CD1c-positive myeloid dendritic cell (primary cell): ENCODE data around the gene AEBP1.

Experiments used
- DNase-seq: peaks from one replicate; pipeline ENCODE4 v3.0.0-alpha.2; 2016; ENCODE audit errors: extremely low spot score

AEBP1 gene

DNA sequence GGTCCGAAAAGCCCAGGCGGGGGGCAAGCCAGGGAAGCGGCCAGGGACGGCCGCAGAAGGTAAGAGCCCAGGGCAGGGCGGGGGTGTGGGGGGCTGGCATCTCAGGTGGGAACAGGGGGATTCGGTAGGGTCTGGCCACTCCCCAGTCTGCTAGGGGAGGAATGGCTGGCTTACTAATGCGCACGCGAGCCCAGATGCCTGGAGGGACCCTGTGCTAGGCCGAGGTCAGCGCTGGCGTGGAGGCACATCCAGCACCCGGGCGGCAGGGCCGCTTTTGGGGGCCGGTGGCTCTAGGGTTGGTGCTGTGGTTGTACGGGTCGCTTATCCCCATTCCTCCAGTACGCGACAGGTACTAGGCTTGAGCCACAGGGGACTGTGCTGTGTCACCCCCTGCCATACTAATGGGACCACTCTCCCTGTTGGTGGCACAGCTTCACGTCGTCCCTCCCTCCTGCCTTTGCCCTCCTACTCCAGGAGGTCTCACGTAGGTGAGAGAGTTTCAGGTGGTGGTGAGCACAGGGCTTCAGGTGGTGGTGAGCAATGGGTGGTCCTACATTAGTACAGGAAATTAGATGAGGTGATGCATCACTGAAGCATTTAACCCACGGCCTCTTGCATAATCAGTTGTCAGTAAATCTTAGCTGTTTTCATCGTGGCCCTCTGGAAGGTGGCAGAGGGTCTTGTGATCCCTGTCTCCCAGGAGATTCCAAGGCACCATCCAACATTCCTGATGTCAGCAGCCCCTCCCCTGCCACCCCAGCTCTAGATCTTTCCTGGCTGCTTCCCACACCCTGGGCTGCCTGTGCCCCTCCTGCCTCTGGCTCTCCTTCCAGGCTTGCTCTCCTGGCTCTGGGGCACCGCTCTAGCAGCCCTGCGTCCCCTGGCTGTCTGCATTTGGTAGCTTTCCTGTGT is 971 bp downstream of the AEBP1 start:
- no peak for DNase-seq

- DNase-seq, result no peak
Measured at GRCh38 chr7:44105832-44106231, 1.7 kb downstream of the AEBP1 start.

DNA sequence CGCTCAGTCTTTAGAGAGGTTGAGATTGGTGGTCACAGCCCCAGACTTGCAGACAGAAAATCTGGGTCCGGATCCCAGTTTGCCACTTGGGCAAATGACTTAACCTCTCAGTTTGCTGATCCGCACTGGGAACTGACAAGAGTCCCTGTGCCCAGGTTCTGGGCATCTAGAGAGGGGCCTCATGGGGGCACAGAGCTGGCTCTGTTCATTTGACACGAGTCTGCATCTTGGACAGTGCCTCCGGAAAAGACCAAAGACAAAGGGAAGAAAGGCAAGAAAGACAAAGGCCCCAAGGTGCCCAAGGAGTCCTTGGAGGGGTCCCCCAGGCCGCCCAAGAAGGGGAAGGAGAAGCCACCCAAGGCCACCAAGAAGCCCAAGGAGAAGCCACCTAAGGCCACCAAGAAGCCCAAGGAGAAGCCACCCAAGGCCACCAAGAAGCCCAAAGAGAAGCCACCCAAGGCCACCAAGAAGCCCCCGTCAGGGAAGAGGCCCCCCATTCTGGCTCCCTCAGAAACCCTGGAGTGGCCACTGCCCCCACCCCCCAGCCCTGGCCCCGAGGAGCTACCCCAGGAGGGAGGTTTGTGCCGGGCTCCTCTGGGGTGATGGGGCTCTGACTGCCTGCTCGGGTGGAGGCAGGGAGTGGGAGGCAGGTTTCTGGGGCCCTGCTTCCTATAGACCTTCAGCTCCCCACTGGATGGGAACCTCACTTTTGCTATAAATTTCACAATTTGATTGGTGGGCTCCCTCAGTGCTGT is 2.3 kb downstream of the AEBP1 start:
- DNase-seq, result no peak

GRCh38 chr7:44107116-44107960 is 3.2 kb downstream of the AEBP1 start:
- no peak for DNase-seq

DNA sequence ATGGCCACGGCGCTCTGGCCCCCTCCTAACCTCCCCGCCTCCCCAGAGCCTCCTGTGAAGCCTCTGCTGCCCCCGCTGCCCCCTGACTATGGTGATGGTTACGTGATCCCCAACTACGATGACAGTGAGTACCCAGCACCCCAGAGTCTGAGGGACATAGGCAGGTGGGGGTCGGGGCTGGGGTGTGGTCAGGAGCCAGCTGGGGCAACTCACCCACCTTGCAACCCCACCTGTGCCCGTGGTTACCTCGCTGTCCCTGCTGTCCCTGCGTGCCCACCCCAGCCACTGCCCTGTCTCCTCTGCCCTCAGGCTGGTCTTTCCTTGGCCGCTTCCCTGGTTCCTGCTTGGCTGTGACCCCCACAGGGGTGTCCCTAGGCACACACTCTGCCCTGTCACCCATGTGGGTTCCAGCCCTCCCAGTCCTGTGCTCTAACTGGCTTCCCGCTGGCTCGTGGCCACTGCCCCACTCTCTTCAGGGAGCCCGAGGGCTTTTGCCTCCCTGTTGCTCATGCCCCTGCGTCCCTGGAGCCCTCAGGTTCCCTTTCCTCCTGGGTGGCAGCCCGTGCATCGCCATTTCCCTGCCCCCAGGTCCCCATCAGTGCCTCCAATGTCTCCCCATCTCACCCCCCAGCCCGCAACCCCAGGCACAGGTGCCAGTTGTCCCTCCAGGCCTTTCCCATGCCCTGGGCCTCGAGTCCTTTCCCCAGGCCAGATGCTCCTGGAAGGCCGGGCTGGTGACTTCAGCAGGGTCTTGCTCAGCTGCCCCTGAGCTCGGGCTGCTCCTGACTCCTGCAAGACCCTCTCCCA is 4.0 kb downstream of the AEBP1 start:
- no peak for DNase-seq

GRCh38 chr7:44108768-44109750 is 4.9 kb downstream of the AEBP1 start:
- no peak for DNase-seq

DNA sequence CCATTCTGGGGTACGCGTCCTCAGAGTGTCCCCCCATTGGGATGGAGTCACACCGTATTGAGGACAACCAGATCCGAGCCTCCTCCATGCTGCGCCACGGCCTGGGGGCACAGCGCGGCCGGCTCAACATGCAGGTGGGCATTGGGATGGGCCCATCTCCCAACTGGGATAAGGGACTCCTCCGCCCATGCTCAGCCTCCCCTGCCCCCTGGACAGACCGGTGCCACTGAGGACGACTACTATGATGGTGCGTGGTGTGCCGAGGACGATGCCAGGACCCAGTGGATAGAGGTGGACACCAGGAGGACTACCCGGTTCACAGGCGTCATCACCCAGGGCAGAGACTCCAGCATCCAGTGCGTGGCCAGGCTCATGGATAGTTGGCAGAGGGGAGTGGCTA is 5.8 kb downstream of the AEBP1 start:
- DNase-seq, result no peak

DNA sequence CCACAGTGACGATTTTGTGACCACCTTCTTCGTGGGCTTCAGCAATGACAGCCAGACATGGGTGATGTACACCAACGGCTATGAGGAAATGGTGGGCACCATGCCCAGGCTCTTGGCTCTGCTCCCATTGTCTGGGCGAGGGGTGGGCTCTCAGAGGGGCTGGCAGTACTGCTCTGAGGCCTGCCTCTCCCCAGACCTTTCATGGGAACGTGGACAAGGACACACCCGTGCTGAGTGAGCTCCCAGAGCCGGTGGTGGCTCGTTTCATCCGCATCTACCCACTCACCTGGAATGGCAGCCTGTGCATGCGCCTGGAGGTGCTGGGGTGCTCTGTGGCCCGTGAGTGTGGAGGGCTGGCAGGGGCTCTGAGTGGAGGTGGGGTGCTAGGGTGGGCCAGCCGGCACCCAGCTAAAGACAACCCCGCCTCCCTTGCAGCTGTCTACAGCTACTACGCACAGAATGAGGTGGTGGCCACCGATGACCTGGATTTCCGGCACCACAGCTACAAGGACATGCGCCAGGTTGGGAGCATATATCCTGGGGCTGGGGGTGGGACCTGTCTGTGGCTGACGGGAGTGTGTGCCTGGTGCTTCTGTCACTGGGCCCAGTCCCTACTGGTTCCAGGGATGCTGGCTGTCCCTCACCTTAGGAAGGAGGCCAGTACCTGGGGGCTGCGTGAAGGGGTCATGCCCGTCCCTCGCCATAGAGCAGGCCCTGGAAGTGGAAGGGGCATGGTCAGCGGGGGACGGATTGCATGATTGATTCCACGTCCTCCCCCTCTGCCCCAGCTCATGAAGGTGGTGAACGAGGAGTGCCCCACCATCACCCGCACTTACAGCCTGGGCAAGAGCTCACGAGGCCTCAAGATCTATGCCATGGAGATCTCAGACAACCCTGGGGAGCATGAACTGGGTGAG is 6.8 kb downstream of the AEBP1 start:
- DNase-seq, result no peak

GRCh38 chr7:44111761-44112160 is 7.6 kb downstream of the AEBP1 start:
- no peak for DNase-seq

DNA sequence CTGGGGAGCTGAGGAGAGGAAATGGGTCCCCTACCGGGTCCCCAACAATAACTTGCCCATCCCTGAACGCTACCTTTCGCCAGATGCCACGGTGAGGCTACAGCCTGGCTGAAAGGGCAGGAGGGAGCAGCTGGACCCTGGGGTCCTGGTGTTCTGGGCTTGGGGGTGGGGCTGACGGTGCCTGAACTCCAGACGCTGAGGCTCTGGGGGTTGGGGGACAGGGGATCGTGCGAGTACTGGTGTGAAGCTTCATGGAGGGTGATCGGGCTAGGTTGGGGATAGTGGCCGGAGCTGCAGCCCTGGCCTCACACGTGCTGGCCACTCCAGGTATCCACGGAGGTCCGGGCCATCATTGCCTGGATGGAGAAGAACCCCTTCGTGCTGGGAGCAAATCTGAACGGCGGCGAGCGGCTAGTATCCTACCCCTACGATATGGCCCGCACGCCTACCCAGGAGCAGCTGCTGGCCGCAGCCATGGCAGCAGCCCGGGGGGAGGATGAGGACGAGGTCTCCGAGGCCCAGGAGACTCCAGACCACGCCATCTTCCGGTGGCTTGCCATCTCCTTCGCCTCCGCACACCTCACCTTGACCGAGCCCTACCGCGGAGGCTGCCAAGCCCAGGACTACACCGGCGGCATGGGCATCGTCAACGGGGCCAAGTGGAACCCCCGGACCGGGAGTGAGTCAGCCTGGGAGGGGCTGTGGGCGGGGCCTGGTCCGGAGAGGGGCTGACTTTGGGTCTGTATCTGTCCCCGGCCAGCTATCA is 8.3 kb downstream of the AEBP1 start:
- DNase-seq, result no peak

DNA sequence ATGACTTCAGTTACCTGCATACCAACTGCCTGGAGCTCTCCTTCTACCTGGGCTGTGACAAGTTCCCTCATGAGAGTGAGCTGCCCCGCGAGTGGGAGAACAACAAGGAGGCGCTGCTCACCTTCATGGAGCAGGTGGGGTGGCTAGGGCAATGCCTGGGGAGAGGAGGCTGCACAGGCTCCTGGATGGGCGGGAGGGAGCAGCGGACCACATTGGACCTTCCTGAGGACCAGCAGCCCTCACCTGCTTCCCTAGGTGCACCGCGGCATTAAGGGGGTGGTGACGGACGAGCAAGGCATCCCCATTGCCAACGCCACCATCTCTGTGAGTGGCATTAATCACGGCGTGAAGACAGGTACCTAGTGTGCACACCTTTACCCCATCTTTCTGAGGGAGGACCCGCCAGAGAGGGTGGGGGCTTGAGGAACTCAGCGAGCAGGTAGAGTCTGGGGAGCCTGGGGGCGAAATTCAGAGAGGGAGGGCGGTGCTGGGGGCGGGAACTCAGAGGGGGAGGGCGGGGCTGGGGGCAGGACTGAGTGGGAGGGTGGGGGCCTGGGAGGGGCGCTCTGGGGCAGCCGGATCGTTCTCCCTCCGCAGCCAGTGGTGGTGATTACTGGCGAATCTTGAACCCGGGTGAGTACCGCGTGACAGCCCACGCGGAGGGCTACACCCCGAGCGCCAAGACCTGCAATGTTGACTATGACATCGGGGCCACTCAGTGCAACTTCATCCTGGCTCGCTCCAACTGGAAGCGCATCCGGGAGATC is 9.0 kb downstream of the AEBP1 start:
- no peak for DNase-seq

GRCh38 chr7:44113764-44114354 is 9.7 kb downstream of the AEBP1 start:
- no peak for DNase-seq

GRCh38 chr7:44114586-44115310 is 10.6 kb downstream of the AEBP1 start:
- DNase-seq, result no peak

DNA sequence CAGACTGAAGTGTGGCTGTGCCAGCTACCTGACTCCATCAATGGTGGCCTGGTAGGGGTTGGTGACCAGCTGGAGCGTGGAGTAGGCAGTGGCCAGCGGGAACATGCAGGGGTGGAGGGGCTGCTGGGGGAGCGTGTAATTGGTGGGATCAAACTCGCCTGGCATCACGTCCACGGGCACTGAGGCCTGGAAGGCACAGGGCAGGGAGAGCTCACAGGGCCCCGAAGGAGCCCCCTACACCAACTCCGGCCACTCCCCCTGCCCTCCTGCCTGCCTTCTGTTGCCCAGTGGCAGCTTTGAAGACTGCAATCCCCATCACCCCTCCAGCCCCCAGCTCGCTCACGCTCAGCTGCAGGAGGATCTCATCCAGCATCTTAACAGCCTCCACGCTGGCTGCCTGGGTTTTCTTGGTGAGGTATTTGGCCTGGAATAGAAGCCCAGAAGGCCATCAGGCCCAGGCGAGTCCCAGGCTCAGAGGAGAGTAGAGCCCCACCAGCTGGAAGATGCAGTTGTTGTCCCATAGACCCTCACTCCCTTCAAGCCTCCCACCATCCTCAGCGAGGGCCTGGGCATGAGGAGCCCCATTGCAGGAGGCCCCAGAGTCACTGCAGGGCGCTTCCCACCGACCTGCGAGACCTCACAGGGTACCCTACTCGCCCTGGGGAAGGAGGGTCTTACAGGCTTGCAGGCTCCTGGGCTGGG is 12.1 kb downstream of the AEBP1 start:
- DNase-seq, result no peak

- DNase-seq, result no peak
Measured at GRCh38 chr7:44116789-44117666, 12.9 kb downstream of the AEBP1 start.
